Umbilical cord (tissue), 2 donors: Measurements from ENCODE around the gene USB1. TPM values are rescaled to one million over a fixed set of nuclear protein-coding genes. Genes with fewer than 3 reads are reported as not detected.

Source experiments
- DNase-seq: peaks from one replicate; pipeline ENCODE4 v3.0.0-alpha.2; 2015; ENCODE audit warnings: low spot score
- total RNA-seq: library from RNA; depleted of rRNA; stranded (reverse); fragments of >200 nt; gene quantifications from one replicate; pipeline ENCODE4 v1.2.3, GENCODE V29; 2014; ENCODE audit warnings: low replicate concordance; ENCODE audit not compliant: insufficient read depth

USB1 gene
- 41.4 TPM for total RNA-seq

GRCh38 chr16:58000706-58001676 lies at the start of gene USB1:
TSS of gene USB1 (plus strand) at chr16:58001407. CDS start at chr16:58001484, 77 bp downstream.
- peak; percentile 87 for DNase-seq

DNA sequence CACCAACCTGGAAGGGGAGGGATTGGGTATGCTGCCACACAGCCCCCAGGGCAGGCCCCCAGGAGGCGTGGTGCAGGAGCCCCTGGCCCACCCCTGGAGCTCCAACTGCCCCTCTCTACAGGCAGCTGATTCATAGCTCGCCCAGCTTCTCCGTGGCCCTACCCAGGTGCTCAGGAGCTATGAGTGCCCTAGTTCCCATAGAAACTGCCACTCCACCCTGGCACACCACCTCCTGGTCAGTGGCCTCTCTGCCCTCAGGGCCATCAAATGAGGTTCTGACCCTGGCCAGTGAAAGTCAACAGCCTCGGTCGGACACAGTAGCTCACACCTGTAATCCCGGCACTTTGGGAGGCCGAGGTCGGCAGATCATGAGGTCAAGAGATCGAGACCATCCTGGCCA lies 48.3 kb upstream of the USB1 start:
- DNase-seq = no peak

DNA sequence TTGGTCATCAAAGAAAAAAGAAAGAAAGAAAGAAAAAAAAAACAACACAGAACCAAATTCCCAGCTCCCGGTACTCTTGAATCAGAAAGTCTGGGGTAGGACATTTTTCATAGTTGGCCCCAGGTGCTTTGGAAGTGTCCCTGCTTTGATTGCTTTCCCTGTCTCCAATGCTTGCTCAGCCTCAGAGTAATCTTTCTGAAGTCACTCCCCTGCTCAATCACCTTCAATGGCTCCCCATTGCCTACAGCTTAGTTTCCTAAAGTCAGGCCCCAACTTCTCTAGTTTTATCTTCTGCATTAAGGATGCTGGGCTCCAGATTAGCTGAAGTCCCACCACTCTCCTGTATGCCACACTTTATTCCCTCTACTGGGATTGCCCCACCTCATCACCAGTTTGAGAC lies 47.4 kb upstream of the USB1 start:
- no peak for DNase-seq

DNA sequence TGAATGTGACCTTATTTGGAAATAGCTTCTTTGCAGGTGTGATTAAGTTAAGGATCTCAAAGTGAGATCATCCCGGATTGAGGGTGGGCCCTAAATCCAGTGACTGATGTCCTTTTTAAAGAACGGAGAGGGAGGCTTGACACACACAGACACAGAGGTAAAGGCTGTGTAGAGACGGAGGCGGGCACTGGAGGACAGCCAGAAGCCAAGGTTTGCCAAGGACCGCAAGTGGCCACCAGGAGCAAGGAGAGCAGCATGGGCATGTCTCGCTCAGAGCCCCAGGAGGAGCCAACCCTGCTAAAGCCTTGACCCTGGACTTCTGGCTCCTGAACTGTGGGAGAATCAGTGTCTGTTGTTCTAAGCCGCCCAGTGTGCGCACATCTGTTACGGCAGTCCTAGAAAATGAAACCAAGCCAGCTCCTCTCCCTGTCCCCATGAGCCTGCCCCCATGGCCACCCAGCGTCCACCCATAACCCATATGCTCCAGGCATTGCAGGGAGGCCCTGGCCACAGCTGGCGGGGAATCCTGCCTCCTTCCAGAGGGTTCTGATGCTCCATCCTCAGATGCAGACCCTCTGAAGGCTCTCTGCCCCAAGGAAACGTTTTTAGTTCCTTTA lies 45.5 kb upstream of the USB1 start:
- no peak for DNase-seq

GRCh38 chr16:57956270-57956808 lies 44.9 kb upstream of the USB1 start:
- no peak for DNase-seq

DNA sequence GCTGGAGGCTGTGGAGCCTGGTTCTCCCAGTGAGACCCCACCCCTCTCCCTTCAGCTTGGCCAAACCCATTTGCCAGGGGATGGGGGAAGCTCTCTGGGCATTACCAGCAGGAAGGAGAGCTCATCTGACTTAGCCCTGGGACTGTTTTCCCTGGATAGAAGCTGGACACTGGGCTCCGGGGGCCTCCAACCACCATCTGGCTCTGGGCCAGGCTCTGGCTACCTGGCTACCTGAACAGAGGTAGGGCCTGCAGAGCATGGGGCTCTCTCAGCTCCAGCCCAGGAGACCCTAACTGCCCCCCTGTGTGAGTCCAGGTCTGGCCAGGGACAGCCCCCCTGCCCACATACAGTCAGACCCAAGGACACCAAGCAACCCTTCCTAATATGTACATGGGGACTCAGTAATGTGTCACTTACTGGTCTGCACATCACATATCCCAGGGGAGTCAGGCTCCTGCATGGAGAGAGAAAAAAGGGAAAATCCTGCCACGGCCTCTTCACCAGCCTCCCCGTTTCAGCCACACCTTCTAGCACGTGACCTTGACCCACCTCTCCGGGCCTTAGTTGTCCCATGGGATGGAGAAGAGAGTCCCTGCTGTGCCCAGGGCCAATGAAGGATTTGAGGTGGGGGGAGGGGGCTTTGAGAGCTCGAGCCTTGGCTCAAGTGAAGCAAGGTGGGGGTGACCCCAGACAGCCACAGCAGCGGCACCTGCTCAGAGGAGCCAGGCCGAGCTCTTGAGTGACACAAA lies 44.1 kb upstream of the USB1 start:
- no peak for DNase-seq

DNA sequence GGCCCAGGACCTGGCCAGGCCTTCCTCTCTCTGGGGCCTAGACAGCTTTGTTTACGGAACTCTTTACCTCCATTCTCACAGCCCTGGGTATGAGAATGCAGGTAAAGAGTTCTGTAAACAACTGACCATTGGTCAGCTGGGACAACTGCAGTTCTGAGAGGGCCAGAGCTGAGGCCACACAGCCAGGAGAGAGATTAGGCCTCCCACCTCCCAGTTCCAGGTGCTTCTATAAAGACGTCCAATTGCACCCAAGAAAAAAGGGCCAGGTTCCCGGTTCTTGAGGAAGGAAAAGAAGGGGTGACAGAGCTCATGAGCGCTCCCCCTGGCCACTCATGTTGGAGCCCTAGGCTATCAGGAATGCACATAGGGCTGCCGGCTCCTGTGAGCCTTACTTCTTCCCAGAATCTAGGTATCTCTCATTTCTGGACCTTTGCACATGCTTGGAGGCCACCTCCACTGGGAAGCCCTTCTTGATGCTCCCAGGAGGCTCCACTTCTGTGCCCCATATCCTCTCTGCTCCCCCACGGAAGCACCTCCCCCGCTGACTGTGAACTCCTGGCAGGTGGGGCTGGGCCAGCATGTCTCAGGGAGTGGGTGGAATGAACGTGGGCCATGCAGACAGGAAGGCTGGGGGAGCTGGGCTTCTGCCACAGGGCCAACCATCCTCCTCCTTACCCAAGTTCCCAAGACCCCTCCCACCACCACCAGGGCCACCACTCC lies 43.4 kb upstream of the USB1 start:
- DNase-seq = no peak

DNA sequence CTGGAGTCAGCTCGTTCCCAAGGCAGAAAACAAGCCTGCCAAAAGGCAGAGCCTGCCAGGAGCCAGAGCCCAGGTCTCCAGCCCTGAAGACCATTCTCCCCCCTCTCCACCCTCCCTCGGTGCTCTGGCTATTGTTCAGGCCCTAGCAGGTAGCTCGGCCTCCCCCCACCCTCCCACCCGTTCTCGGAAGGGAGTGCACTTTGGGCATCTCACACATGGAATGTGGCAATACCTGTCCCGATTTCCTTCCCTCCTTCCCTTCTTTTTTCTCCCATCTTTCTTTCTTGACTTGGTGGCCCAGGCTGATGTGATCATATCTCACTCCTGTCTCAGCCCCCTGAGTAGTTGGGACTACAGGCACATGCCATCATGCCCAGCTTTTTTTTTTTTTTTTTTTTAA lies 42.7 kb upstream of the USB1 start:
- DNase-seq = no peak

DNA sequence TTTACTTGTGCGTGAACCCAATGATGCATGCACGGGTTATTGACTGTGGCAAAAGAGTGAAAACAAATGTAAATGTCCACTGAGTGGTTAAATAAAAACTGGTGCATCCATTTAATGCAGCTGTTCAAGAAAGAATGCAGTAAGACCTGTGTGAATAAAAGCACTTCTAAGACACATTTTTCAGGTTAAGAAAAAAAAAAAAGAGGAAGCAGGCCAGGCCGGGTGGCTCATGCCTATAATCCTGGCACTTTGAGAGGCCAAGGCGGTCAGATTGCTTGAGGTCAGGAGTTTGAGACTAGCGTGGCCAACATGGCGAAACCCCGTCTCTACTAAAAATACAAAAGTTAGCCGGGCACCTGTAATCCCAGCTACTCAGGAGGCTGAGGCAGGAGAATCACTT lies 42.1 kb upstream of the USB1 start:
- DNase-seq = no peak

- DNase-seq = no peak
Measured at GRCh38 chr16:57959804-57960203, 41.4 kb upstream of the USB1 start.

DNA sequence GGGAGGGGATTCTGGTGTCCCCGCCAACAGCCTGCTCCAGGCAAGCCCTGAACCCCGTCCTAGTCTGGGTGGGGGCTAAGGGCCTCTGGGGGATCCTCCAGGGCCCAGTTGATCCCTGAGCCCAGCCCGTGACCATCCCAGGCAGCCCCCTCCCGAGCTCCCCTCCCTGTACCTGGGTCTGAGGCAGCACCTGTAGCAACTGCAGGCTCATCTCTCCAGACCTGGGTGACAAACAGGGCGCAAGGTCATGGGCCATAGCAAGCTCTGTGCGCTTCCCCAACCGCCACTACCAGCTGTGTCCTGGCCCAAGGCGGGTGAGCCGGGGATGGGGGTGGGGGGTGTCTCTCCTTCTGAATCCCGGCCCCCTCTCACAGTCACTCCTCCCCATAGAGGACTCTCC lies 40.9 kb upstream of the USB1 start:
- DNase-seq = no peak

DNA sequence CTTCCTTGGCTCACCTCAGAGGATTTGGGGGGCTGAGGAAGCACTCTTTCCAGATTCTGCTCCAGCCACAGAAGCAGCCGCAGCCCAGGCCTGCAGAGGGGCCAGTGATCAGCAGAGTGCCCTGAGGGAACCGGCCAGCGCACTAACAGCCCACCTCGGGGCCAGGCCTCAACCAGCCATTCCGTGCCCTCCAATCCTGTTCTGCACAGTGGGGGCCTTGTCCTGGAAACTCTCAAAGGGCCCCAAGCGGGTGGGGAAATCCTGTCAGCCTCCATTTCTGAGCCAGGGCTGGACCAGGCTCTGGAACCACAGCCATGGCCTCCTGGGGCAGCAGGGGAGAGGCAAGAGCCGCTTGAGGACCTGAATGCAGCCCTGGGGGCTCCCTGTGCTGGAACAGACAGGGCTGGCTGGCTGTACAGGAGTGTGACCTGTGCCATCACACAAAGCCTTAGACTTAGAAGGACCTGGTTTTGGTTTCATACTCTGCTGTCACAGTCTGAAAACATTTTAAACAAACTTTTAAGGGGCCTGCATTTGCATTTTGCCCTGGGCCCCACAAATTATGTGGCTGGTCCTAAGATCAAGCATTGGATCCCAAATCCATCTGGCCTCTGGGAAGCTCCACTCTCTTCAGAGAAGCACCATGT lies 40.3 kb upstream of the USB1 start:
- no peak for DNase-seq

GRCh38 chr16:57961538-57961937 lies 39.7 kb upstream of the USB1 start:
- no peak for DNase-seq

DNA sequence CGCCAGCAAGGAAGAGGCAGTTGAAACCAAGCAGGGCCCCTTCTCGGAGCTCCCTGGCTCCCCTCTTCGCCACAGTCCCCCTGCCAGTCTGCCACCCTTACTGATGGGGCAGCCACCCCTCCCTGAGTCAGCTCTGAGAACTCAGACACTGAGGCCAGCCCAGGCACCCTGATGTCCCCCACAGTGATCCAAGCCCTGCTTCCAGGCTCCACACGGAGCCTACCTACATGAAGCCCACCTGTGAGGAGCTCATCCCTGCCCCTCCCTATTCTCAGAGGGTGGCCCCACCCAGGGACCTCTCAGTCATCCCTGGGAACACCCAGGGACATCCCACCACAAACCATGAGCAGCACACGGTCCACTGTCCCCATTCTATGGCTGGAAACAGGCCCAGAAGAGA lies 39.2 kb upstream of the USB1 start:
- DNase-seq = no peak

- DNase-seq = no peak
Measured at GRCh38 chr16:57962756-57963155, 38.5 kb upstream of the USB1 start.

DNA sequence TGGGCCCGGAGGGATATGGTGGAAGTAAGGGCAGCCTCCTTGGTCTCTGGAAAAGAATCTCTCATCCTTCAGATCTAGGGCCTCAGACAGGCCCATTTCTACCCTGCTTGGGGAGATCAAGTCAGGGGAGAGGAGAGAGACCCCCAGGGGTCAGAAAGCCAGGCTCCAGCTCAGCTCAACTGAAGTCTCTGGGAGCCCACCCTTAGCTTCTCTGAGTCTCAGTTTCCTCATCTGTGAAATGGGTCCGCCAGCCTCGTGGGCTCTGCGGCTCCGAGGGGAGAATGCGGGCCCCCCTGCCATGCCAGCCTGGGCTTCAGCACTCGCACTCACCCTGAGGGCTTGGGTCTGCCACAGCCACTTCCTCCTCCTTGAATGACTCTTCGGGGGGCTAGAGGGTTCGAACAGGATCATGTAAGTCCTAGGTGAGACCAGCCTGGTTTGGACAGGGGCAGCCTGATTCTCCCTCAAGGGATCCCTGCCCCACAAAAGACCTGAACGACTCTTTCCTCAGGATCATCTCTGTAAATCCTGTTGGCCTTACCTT lies 37.0 kb upstream of the USB1 start:
- DNase-seq = no peak

GRCh38 chr16:57966204-57966771 lies 34.9 kb upstream of the USB1 start:
- no peak for DNase-seq

GRCh38 chr16:57966986-57967385 lies 34.2 kb upstream of the USB1 start:
- DNase-seq = no peak

DNA sequence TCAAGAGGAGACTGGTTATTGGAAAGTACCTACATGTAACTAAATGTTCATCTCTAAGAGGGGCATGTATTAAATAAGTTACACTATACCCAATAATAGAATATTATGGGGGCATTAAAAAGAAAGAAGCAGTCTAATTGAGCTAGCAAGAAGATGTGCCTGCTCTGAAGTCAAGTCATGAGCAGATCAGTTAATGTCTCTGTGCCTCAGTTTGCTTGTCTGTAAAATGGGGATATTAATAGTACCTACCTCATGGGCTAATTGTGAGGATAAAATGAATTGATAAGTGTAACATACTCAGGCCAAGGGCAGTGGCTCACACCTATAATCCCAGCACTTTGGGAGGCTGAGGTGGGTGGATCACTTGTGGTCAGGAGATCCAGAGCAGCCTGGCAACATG lies 33.3 kb upstream of the USB1 start:
- DNase-seq = no peak

DNA sequence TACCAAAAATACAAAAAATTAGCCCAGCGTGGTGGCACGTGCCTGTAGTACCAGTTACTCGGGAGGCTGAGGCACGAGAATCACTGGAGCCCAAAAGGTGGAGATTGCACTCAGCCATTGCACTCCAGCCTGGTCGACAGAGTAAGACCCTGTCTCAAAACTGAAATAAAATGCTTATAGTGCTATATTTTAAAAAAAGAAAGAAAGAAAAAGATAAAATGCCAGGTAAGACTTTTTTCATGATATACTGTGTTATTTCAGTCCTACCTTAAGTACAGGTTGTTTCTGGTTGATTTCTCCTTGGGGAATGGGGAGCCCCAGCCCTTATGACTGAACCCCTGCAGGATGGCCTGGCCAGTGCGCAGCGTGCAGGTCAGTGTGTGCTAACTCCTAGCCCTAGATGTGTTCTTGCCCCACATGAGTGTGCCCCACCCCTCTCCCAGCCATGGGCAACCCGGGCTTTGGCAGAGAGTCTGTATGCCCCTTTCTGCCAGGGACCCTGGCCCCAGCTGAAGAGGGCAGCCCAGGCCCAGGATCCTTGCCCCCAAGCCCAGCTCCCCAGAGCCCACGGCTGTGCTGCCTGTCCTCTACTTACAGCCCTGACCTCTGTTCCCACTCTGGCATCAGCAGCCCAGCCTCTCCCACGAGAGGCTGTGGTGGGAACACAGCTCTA lies 31.6 kb upstream of the USB1 start:
- no peak for DNase-seq
